ENCODE measurements around the gene HAUS8.
"Not testable (repeated sequence)": the region's sequence is repeated elsewhere in the genome, so short reads cannot be mapped to it uniquely, and the experiment has no call there.

The HAUS8 gene

DNA sequence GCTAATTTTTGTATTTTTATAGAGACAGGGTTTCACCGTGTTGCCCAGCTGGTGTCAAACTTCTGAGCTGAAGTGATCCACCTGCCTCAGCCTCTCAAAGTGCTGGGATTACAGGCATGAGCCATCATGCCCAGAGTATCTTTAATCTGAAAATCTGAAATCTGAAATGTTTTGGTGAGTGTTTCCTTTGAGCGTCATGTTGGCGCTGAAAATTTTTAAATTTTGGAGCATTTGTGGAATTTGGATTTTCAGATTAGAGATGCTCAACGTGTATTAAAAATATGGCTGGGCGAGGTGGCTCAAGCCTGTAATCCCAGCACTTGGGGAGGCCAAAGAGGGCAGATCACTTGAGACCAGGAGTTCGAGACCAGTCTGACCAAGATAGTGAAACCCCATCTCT is 43.5 kb downstream of the HAUS8 start:
- no peak for DNase-seq (ENCODE audit: extremely low spot score)
- ChIA-PET POLR2A (no interaction called here), CTCF (interaction anchor here (0.7 kb wide), 1 partner anchor 98 kb away, joined by 3 read pairs; no protein-coding TSS in a partner anchor)
- no peak for TF ChIP-seq LEF1 (IDR thresholded peaks at IDR 0.05; ENCODE audit: borderline replicate concordance)
- TF ChIP-seq, protein P1, sequence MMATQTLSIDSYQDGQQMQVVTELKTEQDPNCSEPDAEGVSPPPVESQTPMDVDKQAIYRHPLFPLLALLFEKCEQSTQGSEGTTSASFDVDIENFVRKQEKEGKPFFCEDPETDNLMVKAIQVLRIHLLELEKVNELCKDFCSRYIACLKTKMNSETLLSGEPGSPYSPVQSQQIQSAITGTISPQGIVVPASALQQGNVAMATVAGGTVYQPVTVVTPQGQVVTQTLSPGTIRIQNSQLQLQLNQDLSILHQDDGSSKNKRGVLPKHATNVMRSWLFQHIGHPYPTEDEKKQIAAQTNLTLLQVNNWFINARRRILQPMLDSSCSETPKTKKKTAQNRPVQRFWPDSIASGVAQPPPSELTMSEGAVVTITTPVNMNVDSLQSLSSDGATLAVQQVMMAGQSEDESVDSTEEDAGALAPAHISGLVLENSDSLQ (IDR thresholded peaks at IDR 0.05): no peak
- no peak for TF ChIP-seq FOXA1 (IDR thresholded peaks at IDR 0.05)
- no peak for TF ChIP-seq CTBP1 (IDR thresholded peaks at IDR 0.05; ENCODE audit: borderline replicate concordance)
- no peak for TF ChIP-seq FOXM1 (IDR thresholded peaks at IDR 0.05; ENCODE audit: borderline replicate concordance)
- no peak for TF ChIP-seq HDGF (IDR thresholded peaks at IDR 0.05; ENCODE audit: borderline replicate concordance)
- no peak for TF ChIP-seq ZNF384 (IDR thresholded peaks at IDR 0.05)
- no peak for TF ChIP-seq TARDBP (IDR thresholded peaks at IDR 0.05)
- no peak for TF ChIP-seq L3MBTL2 (conservative IDR thresholded peaks at IDR 0.05)

DNA sequence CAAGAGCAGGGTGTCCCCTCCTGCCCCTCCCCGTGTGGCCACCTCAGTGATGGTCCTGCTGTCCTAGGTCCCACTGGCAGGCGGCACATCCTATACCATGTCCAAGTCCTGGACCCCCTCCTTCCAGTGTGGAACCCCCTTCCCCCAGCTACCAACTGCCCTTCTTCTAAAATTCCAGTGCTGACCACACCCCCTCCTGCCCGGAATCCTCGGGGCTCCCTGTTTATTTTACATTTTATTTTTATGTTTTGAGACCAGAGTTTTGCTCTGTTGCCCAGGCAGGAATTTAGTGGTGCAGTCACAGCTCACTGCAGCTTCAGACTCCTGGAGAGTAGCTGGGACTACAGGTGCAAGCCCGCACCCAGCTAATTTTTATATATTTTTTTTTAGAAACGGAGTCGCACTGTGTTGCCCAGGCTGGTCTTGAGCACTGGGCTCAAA is 47.7 kb downstream of the HAUS8 start:
- DNase-seq (ENCODE audit: extremely low spot score): no peak
- ChIA-PET CTCF (no interaction called here), POLR2A (no interaction called here)
- TF ChIP-seq SP1 (IDR thresholded peaks at IDR 0.05) (no peak), LEF1 (IDR thresholded peaks at IDR 0.05; ENCODE audit: borderline replicate concordance) (no peak), FOXA1 (IDR thresholded peaks at IDR 0.05) (no peak), ELF4 (IDR thresholded peaks at IDR 0.05) (no peak), FOXK2 (IDR thresholded peaks at IDR 0.05) (no peak)

DNA sequence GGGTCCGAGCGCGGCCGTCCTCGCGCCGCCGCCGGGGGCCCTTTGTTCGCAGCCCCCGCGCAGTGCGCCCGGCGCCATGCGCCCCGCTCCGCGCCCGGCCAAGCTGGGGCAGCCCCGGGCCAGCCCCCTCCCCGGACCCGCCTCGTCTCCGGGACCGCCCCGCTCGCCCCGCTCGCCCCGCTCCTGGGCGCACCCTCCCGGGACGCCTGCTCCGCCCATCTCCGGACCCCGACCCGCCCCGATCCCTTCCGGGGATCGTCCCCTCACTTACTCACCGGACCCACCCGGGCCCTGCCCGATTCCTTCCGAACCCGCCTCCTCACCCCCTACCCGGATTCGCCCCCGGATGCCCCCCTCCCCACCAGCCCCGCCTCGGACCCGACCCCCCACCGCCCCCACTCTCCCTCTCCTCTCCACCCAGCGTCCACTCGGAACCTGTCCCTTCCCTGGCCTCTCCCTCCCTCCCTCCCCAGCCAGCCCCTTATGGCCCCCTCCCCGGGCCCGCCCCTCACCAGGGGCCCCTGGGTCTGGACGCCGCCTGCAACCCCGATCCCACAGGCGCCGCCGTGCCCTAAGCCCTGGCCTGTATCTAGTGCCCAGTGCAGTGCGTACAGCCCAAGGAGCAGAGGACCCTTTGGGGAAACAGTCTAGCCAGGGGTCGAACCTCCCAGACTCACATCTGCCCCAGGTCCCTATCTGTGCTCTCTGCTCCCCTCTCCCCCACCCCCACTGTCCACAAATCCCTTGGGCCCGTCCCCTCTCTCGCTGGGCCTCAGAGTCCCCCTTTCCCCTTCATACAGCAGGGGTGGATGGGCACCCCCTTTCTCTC is 48.3 kb downstream of the HAUS8 start, which contains the start of gene CPAMD8:
Gene CPAMD8 (minus strand): TSS at position 105 of the 829 bp plus-strand sequence. CDS start 168 bp downstream, outside the sequence.
- TF ChIP-seq SUZ12 (IDR thresholded peaks at IDR 0.05) (no peak), CTBP1 (IDR thresholded peaks at IDR 0.05; ENCODE audit: borderline replicate concordance) (no peak)
- no peak for DNase-seq (ENCODE audit: extremely low spot score)
- ChIA-PET POLR2A (no interaction called here), CTCF (no interaction called here)

DNA sequence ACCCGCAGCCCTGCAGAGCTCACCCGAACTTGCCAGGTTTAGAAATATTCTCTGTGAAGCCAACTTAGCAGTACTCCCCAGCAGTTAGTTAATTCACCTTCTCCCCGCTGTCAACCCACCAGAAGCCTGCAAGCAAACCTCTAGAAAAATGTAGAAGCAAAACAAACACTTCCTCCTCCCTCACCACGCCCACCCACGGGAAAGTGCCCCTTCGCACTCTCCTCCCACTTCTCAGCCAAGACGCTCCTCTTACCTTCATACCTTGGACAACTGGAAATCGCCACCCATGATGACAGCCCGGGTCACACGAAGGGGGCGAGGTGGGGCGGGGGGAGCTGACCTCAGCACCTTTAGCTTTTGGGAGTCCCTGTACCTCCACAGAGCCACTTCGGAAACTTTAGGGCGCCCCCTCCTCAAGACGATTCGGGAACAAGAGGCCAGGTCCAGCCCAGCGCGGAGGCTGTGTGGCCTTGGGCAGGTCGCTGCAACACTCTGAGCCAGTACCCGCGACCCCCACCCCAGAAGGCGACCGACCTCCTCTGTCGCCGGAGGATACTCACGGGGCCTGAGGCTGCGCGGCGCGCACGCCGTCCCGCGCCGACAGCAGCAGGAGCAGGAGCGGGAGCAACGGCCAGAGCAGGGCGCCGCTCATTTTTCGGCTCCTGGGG is 49.1 kb downstream of the HAUS8 start:
- DNase-seq (ENCODE audit: extremely low spot score): no peak
- no peak for TF ChIP-seq L3MBTL2 (conservative IDR thresholded peaks at IDR 0.05)
- no peak for TF ChIP-seq BHLHE40 (IDR thresholded peaks at IDR 0.05; ENCODE audit: borderline replicate concordance)
- no peak for TF ChIP-seq CTBP1 (IDR thresholded peaks at IDR 0.05; ENCODE audit: borderline replicate concordance)
- TF ChIP-seq ZNF384 (IDR thresholded peaks at IDR 0.05): no peak
- no peak for TF ChIP-seq SUZ12 (IDR thresholded peaks at IDR 0.05)
- no peak for TF ChIP-seq ELF4 (IDR thresholded peaks at IDR 0.05)
- no peak for TF ChIP-seq TARDBP (IDR thresholded peaks at IDR 0.05)
- TF ChIP-seq, protein P1 (IDR thresholded peaks at IDR 0.05): no peak
- no peak for TF ChIP-seq FOXK2 (IDR thresholded peaks at IDR 0.05)
- TF ChIP-seq LEF1 (IDR thresholded peaks at IDR 0.05; ENCODE audit: borderline replicate concordance): no peak
- TF ChIP-seq NFRKB (IDR thresholded peaks at IDR 0.05): no peak
- TF ChIP-seq HDGF (IDR thresholded peaks at IDR 0.05; ENCODE audit: borderline replicate concordance): no peak
- TF ChIP-seq FOXA1 (IDR thresholded peaks at IDR 0.05): no peak
- TF ChIP-seq ARNT (IDR thresholded peaks at IDR 0.05): no peak
- TF ChIP-seq SP1 (IDR thresholded peaks at IDR 0.05): no peak
- TF ChIP-seq FOXM1 (IDR thresholded peaks at IDR 0.05; ENCODE audit: borderline replicate concordance): no peak
- CTCF ChIA-PET: no interaction called here
- POLR2A ChIA-PET: no interaction called here

DNA sequence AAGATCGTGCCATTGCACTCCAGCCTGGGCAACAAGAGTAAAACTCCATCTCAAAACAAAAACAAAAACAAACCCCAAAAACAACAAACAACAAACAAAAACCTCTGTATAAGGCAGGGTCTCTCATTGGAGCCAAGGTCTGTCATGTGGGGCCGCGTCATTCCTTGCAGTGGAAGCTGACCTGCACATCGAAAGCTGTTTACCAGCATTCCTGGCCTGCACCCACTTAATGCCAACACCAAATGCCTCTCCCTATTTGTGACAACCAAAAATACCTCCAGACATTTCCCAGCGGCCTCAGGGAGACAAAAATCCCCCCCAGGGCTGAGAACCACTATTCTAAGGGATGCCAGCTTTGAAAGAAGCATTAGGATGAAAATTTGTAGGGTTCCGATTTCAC is 49.9 kb downstream of the HAUS8 start:
- CTCF ChIA-PET: no interaction called here
- DNase-seq (ENCODE audit: extremely low spot score): no peak
- TF ChIP-seq, protein P1 (IDR thresholded peaks at IDR 0.05): no peak
- no peak for TF ChIP-seq FOXM1 (IDR thresholded peaks at IDR 0.05; ENCODE audit: borderline replicate concordance)
- TF ChIP-seq BHLHE40 (IDR thresholded peaks at IDR 0.05; ENCODE audit: borderline replicate concordance): no peak
- no peak for TF ChIP-seq ZNF384 (IDR thresholded peaks at IDR 0.05)
- TF ChIP-seq L3MBTL2 (conservative IDR thresholded peaks at IDR 0.05): no peak
- TF ChIP-seq FOXA1 (IDR thresholded peaks at IDR 0.05): no peak
- no peak for TF ChIP-seq ELF4 (IDR thresholded peaks at IDR 0.05)
- TF ChIP-seq CTBP1 (IDR thresholded peaks at IDR 0.05; ENCODE audit: borderline replicate concordance): no peak
- no peak for TF ChIP-seq FOXK2 (IDR thresholded peaks at IDR 0.05)
- POLR2A ChIA-PET: no interaction called here

DNA sequence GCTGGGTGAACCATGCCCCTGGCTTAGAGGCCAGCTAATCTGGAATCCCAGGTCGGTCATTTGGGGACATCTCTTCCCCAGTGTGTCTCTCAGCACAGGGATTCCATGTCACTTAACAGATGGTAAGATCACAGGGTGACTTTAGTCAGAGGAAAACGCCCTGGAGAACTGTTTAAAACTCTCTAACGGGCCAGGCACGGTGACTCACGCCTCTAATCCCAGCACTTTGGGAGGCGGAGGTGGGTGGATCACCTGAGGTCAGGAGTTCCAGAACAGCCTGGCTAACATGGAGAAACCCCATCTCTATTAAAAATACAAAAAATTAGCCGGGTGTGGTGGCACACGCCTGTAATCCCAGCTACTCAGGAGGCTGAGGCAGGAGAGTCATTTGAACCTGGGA is 50.3 kb downstream of the HAUS8 start:
- DNase-seq (ENCODE audit: extremely low spot score); POLR2A ChIA-PET; CTCF ChIA-PET: not testable (repeated sequence)

DNA sequence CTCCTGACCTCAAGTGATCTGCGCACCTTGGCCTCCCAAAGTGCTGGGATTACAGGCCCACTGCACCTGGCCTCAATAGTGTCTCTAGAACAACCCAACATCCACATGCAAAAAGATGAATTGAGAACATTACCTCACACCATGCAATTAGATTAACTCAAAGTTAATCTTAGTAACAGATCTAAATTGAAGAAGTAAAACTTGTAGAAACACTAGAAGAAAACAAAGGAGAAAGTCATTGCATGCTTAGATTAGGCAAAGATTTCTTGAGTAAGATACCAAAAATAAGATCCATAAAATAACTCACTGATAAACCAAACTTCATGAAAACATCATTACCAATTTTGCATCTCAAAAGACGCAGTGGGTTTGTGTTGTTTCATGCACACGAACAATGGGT is 51.4 kb downstream of the HAUS8 start:
- ChIA-PET CTCF (no interaction called here), POLR2A (no interaction called here)
- no peak for TF ChIP-seq BHLHE40 (IDR thresholded peaks at IDR 0.05; ENCODE audit: borderline replicate concordance)
- no peak for TF ChIP-seq HDGF (IDR thresholded peaks at IDR 0.05; ENCODE audit: borderline replicate concordance)
- TF ChIP-seq L3MBTL2 (conservative IDR thresholded peaks at IDR 0.05): no peak
- TF ChIP-seq ELF4 (IDR thresholded peaks at IDR 0.05): no peak
- TF ChIP-seq SUZ12 (IDR thresholded peaks at IDR 0.05): no peak
- no peak for TF ChIP-seq FOXK2 (IDR thresholded peaks at IDR 0.05)
- no peak for TF ChIP-seq FOXM1 (IDR thresholded peaks at IDR 0.05; ENCODE audit: borderline replicate concordance)
- no peak for TF ChIP-seq SP1 (IDR thresholded peaks at IDR 0.05)
- TF ChIP-seq CTBP1 (IDR thresholded peaks at IDR 0.05; ENCODE audit: borderline replicate concordance): no peak
- TF ChIP-seq TARDBP (IDR thresholded peaks at IDR 0.05): no peak
- TF ChIP-seq FOXA1 (IDR thresholded peaks at IDR 0.05): no peak
- TF ChIP-seq ARNT (IDR thresholded peaks at IDR 0.05): no peak
- TF ChIP-seq ZNF384 (IDR thresholded peaks at IDR 0.05): no peak
- TF ChIP-seq, protein P1 (IDR thresholded peaks at IDR 0.05): no peak
- TF ChIP-seq NFRKB (IDR thresholded peaks at IDR 0.05): no peak
- TF ChIP-seq LEF1 (IDR thresholded peaks at IDR 0.05; ENCODE audit: borderline replicate concordance): no peak
- no peak for DNase-seq (ENCODE audit: extremely low spot score)

All from HEK293T (cell line).